ENCODE results near the gene ZCCHC9. TPM values are rescaled to one million over a fixed set of nuclear protein-coding genes. Genes with fewer than 3 reads are reported as not detected.

Gene ZCCHC9
- total and polyA plus RNA-seq, 2 donors (not counting 1 experiment from before 2014, with no cell fraction given), result 8.8 to 23.0 TPM

- H3K27ac ChIP-seq (ENCODE audit: low read length in 2 of 2), result no peak overlapping the region
- ChIA-PET CTCF (interaction anchor here (2.5 kb wide), 1 partner anchor 10 kb away, joined by 13 read pairs; the partner anchor contains the start of gene ZCCHC9), POLR2A (no interaction called here)
- peaks cover 9 to 14% of the 10 kb centered on the region in 2 experiments for H3K36me3 ChIP-seq (replicated peaks in 1 of 2; ENCODE audit: control extremely low read depth in 1 of 2, control insufficient read depth in 1 of 2, extremely low read depth in 1 of 2, insufficient read depth in 2 of 2, low read length in 1 of 2)
- no peaks in the 10 kb centered on the region for H3K4me1 ChIP-seq (ENCODE audit: control insufficient read depth in 2 of 2, insufficient read depth in 2 of 2, low read length in 2 of 2)
- DNase-seq, result no peak
- no peaks in the 10 kb centered on the region for H3K27me3 ChIP-seq (replicated peaks in 1 of 4; ENCODE audit: control extremely low read depth in 1 of 4, control insufficient read depth in 3 of 4, insufficient read depth in 4 of 4, low read length in 3 of 4)
- TF ChIP-seq CTCF (IDR thresholded peaks at IDR 0.05), result no peak
- no peak for TF ChIP-seq EZH2 (IDR thresholded peaks at IDR 0.05; ENCODE audit: borderline replicate concordance, insufficient read depth, low read depth, low read length, poor library complexity, severe bottlenecking)
- WGBS (ENCODE audit: insufficient coverage), result no CpG with 5 or more reads among the region's 1 CpG
- no peak overlapping the region for H3K4me2 ChIP-seq (replicated peaks; ENCODE audit: low read depth, low read length, poor library complexity, severe bottlenecking)
- Mint-ChIP-seq H3K4me1 (no peaks in the 10 kb centered on the region), H3K27me3 (no peaks in the 10 kb centered on the region), H3K9me3 (ENCODE audit: insufficient read depth) (no peaks in the 10 kb centered on the region), H3K27ac (no peak overlapping the region), H3K4me3 (no peak overlapping the region)
- intact Hi-C loops (cut with micrococcal nuclease), result no loop called here
- no peaks in the 10 kb centered on the region for H4K20me1 ChIP-seq (ENCODE audit: control insufficient read depth, insufficient read depth, low read length, poor library complexity, severe bottlenecking)
- H3K4me3 ChIP-seq (ENCODE audit: control extremely low read depth in 1 of 5, extremely low read depth in 1 of 5, insufficient read depth in 1 of 5, low read depth in 2 of 5, low read length in 4 of 5), result no peak overlapping the region
- H3K79me2 ChIP-seq (ENCODE audit: control insufficient read depth, insufficient read depth, low read length), result no peaks in the 10 kb centered on the region
- H2AFZ ChIP-seq (ENCODE audit: insufficient read depth, low read depth, low read length, poor library complexity, severe bottlenecking), result no peak overlapping the region
- no peaks in the 10 kb centered on the region for H3K9me3 ChIP-seq (ENCODE audit: control extremely low read depth in 1 of 3, control insufficient read depth in 2 of 3, insufficient read depth in 1 of 3, low read length in 2 of 3)
- no peak overlapping the region for H3K9ac ChIP-seq (ENCODE audit: low read length)
- ATAC-seq (ENCODE audit: low read depth), result no peak
These were observed 9.1 kb downstream of the ZCCHC9 start for GRCh38 chr5:81310402-81311063.

GRCh38 chr5:81313278-81313677, 11.9 kb downstream of the ZCCHC9 start:
- Histone ChIP-seq H3K9ac (ENCODE audit: low read length) (no peak overlapping the region), H3K4me3 (ENCODE audit: control extremely low read depth in 1 of 5, extremely low read depth in 1 of 5, insufficient read depth in 1 of 5, low read depth in 2 of 5, low read length in 4 of 5) (no peak overlapping the region), H3K4me1 (ENCODE audit: control insufficient read depth in 2 of 2, insufficient read depth in 2 of 2, low read length in 2 of 2) (no peaks in the 10 kb centered on the region), H3K79me2 (ENCODE audit: control insufficient read depth, insufficient read depth, low read length) (no peaks in the 10 kb centered on the region), H3K27ac (ENCODE audit: low read length in 2 of 2) (no peak overlapping the region), H3K27me3 (replicated peaks in 1 of 4; ENCODE audit: control extremely low read depth in 1 of 4, control insufficient read depth in 3 of 4, insufficient read depth in 4 of 4, low read length in 3 of 4) (no peaks in the 10 kb centered on the region), H2AFZ (ENCODE audit: insufficient read depth, low read depth, low read length, poor library complexity, severe bottlenecking) (no peak overlapping the region), H3K9me3 (ENCODE audit: control extremely low read depth in 1 of 3, control insufficient read depth in 2 of 3, insufficient read depth in 1 of 3, low read length in 2 of 3) (no peaks in the 10 kb centered on the region), H4K20me1 (ENCODE audit: control insufficient read depth, insufficient read depth, low read length, poor library complexity, severe bottlenecking) (no peaks in the 10 kb centered on the region), H3K36me3 (replicated peaks in 1 of 2; ENCODE audit: control extremely low read depth in 1 of 2, control insufficient read depth in 1 of 2, extremely low read depth in 1 of 2, insufficient read depth in 2 of 2, low read length in 1 of 2) (peaks cover 9 to 14% of the 10 kb centered on the region in 2 experiments), H3K4me2 (replicated peaks; ENCODE audit: low read depth, low read length, poor library complexity, severe bottlenecking) (no peak overlapping the region)
- Mint-ChIP-seq H3K4me3 (no peak overlapping the region), H3K27me3 (no peaks in the 10 kb centered on the region), H3K4me1 (peaks cover 2% of the 10 kb centered on the region), H3K9me3 (ENCODE audit: insufficient read depth) (no peaks in the 10 kb centered on the region), H3K27ac (no peak overlapping the region)
- ATAC-seq (ENCODE audit: low read depth), result no peak
- DNase-seq, result no peak
- ChIA-PET CTCF (no interaction called here), POLR2A (no interaction called here)
- TF ChIP-seq CTCF (IDR thresholded peaks at IDR 0.05), result no peak
- TF ChIP-seq EZH2 (IDR thresholded peaks at IDR 0.05; ENCODE audit: borderline replicate concordance, insufficient read depth, low read depth, low read length, poor library complexity, severe bottlenecking), result no peak
- intact Hi-C loops (cut with micrococcal nuclease), result no loop called here

All from B cell (primary cell).